AML-193 (cell line): ENCODE data around the gene UNC5A.

Experiments
- DNase-seq, 2 experiments: peaks; one replicate each; lab custom pipeline; 2025; lab: John Stamatoyannopoulos, UW

UNC5A gene

GRCh38 chr5:176879663-176880361 lies 69.5 kb downstream of the UNC5A start:
- no peak for DNase-seq

GRCh38 chr5:176880366-176881020 lies 70.1 kb downstream of the UNC5A start:
- DNase-seq: no peak

DNA sequence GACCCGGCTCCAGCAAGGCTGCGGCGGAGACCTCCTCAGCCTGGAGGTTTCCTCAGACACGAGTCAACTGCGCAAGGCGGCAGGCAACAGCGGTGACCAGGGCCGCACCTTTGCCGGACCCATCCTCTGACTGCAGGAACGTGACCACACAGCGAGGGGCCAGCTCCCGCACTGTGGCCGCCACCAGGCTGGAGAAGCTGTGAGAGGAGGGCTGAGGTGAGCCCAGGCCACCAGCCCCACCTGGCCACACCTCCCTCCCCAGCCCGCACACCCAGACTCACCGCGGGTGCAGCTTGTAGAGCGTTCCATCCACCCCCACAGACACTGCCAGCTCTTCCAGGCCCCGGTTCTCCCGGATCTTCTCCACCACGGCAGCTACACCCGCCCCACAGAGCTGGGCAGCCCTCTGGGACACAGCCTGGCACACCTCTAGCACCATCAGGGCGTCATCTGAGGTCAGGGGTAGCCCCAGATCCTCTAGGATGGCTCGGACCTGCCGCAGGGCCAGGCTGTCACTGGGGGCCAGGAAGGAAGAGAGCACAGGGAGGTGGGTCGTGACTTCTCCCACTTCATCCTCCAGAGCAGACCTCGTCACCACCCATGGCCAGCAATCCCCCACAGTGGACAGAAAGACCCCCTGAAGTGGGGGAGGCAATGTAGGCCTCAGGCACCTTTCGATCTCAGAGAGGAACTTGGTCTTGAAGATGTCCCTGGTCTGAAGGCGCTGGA lies 70.8 kb downstream of the UNC5A start:
- DNase-seq: no peak

- DNase-seq: no peak
Measured at GRCh38 chr5:176881816-176882566, 71.6 kb downstream of the UNC5A start.

GRCh38 chr5:176882567-176882903 lies 72.2 kb downstream of the UNC5A start:
- no peak for DNase-seq

DNA sequence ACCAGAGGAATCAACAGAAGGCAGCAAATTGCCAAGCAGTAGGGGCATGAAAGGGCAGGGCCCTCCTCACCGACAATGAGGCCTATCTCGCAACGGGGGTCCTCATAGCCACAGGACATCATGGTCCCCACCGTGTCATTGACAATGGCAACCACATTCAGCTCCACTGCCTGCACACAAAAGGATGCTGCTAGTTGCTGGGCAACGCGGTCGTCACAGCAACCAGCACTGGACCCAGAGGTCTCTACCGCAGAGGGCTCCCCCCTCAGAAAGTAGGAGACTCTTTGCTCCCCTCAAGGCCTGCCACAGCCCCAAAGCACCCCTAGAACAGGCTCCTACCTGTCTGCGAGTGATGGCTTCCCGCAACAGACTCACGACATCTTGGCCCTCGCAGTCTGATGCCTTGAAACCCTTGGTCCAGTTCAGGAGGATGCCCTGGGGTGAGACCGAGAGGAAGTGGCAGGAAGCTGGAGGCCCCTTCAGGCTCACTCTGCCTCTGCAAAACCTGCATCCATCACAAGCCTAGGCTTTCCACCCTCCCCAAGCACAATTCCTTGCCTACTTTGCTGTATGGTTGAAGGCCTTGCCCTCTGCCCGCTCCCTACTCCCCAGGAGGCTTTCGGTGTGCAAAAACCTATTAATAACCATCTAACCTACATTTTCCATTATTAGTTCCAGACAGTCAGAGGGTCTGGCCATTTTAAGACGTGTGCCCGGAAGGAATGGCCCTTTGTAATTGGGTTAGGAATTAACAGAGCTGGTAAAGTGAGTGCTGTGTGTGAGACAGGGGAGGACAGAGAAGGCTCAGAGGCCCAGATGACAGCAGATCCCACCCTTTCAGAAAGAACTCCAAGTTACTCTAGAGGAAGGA lies 73.6 kb downstream of the UNC5A start:
- DNase-seq: no peak

- no peak for DNase-seq
Measured at GRCh38 chr5:176884571-176884890, 74.2 kb downstream of the UNC5A start.

DNA sequence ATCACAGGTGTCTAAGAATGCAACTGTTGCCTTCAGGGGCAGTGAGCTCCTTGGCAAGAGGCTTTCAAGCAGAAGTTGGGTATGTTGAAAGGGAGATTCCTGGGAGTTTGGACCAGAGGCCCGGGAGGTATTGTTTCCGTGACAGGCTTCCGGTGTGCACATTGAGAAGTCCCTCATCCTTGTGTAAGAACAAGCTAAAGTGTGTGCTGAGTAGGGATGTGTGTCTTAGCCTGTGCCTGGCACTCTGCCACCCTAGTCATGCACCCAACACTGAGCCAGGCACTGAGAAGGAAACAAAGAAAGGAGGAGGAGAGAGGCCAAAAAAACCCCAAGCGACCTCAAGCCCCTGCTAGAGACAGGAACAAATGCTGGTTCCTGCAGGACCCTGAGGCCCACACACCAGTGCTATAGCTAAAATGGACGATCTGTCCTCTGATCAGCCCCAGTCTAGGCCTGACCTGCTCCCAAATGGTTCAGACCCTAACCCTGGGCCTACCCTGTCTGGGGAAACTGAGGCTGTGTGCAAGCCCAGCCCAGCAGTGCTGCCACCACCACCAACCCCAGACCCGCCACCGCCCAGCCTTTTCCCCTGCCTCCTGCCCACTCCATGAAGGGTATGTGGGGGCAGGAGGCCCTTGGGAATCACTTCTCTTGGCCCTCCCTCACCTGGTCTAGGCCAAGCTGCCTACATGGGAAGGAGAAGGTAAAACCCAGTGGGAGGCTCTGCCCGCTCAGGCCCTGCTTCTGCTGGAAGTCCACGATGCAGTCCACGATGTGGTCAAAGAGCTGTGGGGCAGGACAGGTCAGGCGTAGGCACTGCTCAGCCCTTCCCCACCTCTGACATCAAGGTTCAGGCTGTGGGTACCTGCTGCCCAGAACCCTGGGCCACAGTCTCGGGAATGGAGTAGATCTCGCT lies 76.2 kb downstream of the UNC5A start:
- DNase-seq: no peak

- no peak for DNase-seq
Measured at GRCh38 chr5:176887252-176887849, 77.0 kb downstream of the UNC5A start.

DNA sequence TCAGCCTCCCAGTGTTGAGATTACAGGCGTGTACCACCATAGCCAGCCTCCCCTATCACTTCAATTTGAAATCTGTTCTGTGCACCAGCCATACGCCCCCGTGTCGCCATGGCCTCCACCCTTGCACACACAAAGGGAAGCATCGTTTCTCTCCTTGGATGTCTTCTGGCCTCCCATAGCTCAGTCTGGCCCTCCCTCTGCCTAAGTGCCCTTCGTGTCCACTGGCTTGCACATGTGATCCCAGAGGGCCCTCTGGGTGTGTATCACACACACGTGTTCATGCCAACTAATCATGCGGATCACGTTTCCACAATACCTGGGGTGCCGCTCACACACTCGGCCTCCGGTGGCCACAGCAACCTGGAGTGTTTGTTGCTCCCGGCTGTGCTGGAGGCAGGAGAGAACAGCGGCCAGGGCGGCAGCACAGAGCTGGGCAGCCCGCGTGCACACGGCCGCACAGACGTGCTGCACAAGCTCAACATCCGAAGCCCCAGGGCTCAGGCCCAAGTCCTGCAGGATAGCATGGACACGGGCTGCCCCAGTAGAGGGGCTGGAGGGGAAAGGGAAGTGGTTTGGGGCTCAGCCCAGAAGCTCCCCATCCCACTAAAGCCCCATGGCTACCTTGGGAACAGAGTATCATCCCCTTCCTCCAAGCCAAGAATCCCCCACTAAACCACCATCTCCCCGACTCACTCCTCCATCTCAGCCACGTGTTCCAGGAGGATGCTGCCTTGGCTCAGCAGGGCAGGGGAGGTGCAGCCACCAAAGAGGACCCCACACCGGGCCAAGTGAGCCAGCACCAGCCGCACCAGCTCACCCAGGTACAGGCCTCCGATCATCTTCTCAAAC lies 77.9 kb downstream of the UNC5A start:
- no peak for DNase-seq

- DNase-seq: no peak
Measured at GRCh38 chr5:176888865-176889165, 78.5 kb downstream of the UNC5A start.

DNA sequence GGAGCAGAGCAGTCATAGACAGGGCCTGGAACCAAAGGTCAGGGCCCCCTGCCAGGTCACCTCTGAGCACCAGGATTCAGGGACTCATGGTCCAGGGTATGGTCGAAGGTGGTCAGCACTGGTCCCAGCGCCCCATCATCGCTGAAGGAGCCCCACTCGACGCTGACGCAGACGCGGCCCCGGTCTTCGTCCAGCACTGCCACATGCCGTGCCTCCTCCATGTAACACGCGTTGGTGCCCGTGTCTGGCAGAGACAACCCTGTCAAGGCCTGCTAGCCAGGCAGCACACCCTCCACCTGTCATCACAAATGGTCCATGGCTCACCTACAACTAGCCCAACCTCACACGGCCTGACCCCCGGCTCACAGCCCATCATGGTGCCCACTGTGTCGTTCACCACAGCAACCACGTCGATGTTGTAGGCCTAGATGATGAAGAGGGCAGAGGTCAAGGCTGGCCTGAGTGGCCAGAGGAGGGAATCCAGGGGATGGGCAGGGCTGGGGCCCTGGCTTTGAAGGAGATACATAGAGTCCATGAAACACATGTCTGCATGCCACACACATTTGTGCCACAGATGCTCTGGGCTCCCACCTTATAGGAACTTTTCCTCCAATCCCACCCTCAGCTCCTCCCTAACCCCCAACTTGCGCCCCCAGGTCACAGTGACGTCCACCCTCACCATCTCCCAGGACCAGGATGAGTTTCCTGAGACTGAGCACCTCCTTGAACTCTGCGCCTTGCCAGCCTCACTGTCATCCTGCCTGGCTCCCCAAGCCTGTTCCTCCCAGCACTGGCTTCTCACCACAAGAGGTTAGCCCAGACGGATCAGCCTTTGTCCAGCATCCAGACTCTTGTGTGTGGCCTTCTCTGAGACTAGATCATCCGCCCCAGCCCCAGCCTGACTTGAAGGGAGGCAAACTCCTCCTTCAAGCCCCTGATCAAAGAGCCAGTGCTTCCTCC lies 79.2 kb downstream of the UNC5A start:
- DNase-seq: no peak

GRCh38 chr5:176890455-176891330 lies 80.3 kb downstream of the UNC5A start:
- DNase-seq: no peak

DNA sequence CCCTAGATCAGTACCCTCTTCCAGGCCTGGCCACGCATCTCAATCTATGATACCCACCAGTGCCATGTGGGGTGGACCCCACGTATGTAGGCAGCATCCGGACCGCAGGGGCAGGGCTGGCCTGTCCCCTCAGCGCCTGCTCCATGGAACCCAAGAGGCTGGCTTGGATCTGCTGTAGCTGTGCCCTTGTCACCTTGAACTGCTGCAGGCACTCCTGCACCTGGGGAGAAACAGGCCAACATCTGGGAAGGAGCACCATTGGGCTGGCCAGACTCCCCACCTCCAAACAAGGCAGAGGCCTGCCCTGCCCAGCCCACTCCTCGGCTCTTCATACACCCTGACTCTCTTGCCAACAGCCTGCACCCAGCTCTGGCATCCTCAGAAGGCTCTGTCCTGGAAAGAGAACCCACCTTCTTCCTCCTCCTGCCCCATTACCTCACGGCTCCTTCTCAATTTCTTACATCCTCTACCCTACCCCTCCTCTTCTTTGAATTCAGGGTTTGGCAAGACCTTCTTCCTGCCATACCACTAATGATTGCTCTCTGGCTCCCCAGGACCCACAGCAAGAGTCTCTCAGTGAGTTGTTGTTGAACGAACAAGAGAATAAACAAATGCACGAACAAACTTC lies 81.1 kb downstream of the UNC5A start:
- DNase-seq: peak; percentile 14 to 34

DNA sequence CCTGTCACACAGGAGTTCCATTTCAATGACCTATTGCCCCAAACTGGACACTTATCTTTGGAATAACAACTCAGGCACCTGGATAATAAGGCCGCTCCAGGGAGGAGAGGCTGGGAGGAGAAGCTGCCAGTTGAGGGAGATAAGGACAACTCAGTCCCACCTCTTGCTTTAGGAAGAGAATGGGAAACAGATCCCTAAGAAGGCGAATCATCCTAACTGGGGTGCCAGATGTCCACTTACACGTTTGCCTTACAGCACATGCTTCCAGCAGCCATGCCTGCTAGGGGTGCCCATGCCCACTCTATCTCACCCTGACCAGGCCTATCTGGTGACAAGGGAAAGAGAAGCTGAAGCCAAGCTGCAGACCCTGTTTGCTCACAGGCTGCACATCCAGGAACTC lies 82.3 kb downstream of the UNC5A start:
- DNase-seq: no peak

GRCh38 chr5:176894298-176894697 lies 83.9 kb downstream of the UNC5A start:
- DNase-seq: no peak

- no peak for DNase-seq
Measured at GRCh38 chr5:176895831-176896230, 85.5 kb downstream of the UNC5A start.
